Lung (tissue), 12 donors: ENCODE data around the gene BICC1. TPM values are rescaled to one million over a fixed set of nuclear protein-coding genes. Genes with fewer than 3 reads are reported as not detected.

ENCODE experiments used
- ATAC-seq: fragments of 200-7000 bp; cut with Tn5 transposase; one replicate; pipeline ENCODE4 v1.9.1; 2020; ENCODE audit warnings: moderate number of reproducible peaks; ENCODE audit not compliant: insufficient read depth, low FRiP score
- DNase-seq, 3 donors: peaks; one replicate each; pipeline ENCODE4 v3.0.0-alpha.2; 2013 to 2017
- H3K27ac ChIP-seq, 2 donors: one replicate each; pipeline ENCODE4 v1.5.1; 2013; ENCODE audit warnings: mild to moderate bottlenecking in 2 of 2, moderate library complexity in 2 of 2, control low read depth in 1 of 2, inconsistent platforms in 1 of 2, low read depth in 1 of 2, low read length in 1 of 2
- H3K27me3 ChIP-seq, 3 donors: one replicate each; pipeline ENCODE4 v1.5.1; 2013; ENCODE audit warnings: low read length in 2 of 3; ENCODE audit not compliant: control insufficient read depth in 3 of 3, insufficient read depth in 3 of 3
- H3K36me3 ChIP-seq, 4 donors: one replicate each; pipeline ENCODE4 v1.5.1; 2013; ENCODE audit warnings: low read length in 4 of 4, mild to moderate bottlenecking in 1 of 4, moderate library complexity in 1 of 4; ENCODE audit not compliant: control insufficient read depth in 4 of 4, insufficient read depth in 4 of 4
- H3K4me1 ChIP-seq, 5 donors: one replicate each; pipeline ENCODE4 v1.5.1; 2013; ENCODE audit warnings: low read length in 5 of 5, mild to moderate bottlenecking in 2 of 5, moderate library complexity in 1 of 5; ENCODE audit not compliant: control insufficient read depth in 5 of 5, insufficient read depth in 5 of 5
- H3K4me3 ChIP-seq: one replicate; pipeline ENCODE4 v1.5.1; 2013; ENCODE audit warnings: mild to moderate bottlenecking, control low read depth, moderate library complexity
- H3K9ac ChIP-seq, 2 donors: one replicate each; pipeline ENCODE4 v1.5.1; 2013; ENCODE audit warnings: low read length in 2 of 2, control low read depth in 1 of 2; ENCODE audit not compliant: insufficient read depth in 1 of 2
- H3K9me3 ChIP-seq, 4 donors: one replicate each; pipeline ENCODE4 v1.5.1; 2013; ENCODE audit warnings: low read length in 3 of 4, mild to moderate bottlenecking in 1 of 4, moderate library complexity in 1 of 4; ENCODE audit not compliant: control insufficient read depth in 4 of 4, insufficient read depth in 3 of 4
- WGBS, 2 donors: extraction: QIAGEN DNeasy Blood & Tissue Kit; methylation state at CpG; one replicate each; pipeline ENCODE4 v1.1.7; 2013; 5-methylcytosine and 5-hydroxymethylcytosine counted together
- polyA plus RNA-seq, 2 donors: library from polyadenylated mRNA; stranded (reverse); fragments of 200-250 nt; gene quantifications; one replicate each; pipeline ENCODE4 v1.2.1, GENCODE V29; 2013
- total RNA-seq, 2 donors: library from RNA; depleted of rRNA in 1 of 2; stranded (reverse); fragments of >200 nt in 1 of 2; gene quantifications; one replicate each; pipeline ENCODE4 v1.2.1, GENCODE V29; 2014 to 2021
- TF ChIP-seq, protein P1 (sequence below): IDR thresholded peaks from 2 replicates; pipeline ENCODE4 v1.5.1; 2012; ENCODE audit warnings: mild to moderate bottlenecking; ENCODE audit errors: control extremely low read depth, extremely low read depth
- donor health status: control.
- donor health status: control.
- donor health status: Bipolar disorder and iron deficiency.
- donor health status: healthy.
- donor health status: DM: yes; HTN: yes; CAD: no.

BICC1 gene
- total and polyA plus RNA-seq, 4 donors, result 2.3 to 43.1 (median 5.9) TPM

GRCh38 chr10:58608826-58609531 lies 96.3 kb downstream of the BICC1 start:
- H3K9me3 ChIP-seq, result no peaks in the 10 kb centered on the region
- WGBS, 2 donors, result 81 to 88% methylated on average over 1 of the region's 1 CpG
- DNase-seq, result no peak
- H3K4me3 ChIP-seq, result no peak overlapping the region
- no peaks in the 10 kb centered on the region for H3K27me3 ChIP-seq
- no peaks in the 10 kb centered on the region for H3K36me3 ChIP-seq
- TF ChIP-seq, protein P1, sequence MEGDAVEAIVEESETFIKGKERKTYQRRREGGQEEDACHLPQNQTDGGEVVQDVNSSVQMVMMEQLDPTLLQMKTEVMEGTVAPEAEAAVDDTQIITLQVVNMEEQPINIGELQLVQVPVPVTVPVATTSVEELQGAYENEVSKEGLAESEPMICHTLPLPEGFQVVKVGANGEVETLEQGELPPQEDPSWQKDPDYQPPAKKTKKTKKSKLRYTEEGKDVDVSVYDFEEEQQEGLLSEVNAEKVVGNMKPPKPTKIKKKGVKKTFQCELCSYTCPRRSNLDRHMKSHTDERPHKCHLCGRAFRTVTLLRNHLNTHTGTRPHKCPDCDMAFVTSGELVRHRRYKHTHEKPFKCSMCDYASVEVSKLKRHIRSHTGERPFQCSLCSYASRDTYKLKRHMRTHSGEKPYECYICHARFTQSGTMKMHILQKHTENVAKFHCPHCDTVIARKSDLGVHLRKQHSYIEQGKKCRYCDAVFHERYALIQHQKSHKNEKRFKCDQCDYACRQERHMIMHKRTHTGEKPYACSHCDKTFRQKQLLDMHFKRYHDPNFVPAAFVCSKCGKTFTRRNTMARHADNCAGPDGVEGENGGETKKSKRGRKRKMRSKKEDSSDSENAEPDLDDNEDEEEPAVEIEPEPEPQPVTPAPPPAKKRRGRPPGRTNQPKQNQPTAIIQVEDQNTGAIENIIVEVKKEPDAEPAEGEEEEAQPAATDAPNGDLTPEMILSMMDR, result no peak
- no peak for ATAC-seq
- H3K4me1 ChIP-seq, result peaks cover 0 to 16% (median 0%) of the 10 kb centered on the region in 5 donors
- no peak overlapping the region for H3K27ac ChIP-seq
- H3K9ac ChIP-seq, result no peak overlapping the region

DNA sequence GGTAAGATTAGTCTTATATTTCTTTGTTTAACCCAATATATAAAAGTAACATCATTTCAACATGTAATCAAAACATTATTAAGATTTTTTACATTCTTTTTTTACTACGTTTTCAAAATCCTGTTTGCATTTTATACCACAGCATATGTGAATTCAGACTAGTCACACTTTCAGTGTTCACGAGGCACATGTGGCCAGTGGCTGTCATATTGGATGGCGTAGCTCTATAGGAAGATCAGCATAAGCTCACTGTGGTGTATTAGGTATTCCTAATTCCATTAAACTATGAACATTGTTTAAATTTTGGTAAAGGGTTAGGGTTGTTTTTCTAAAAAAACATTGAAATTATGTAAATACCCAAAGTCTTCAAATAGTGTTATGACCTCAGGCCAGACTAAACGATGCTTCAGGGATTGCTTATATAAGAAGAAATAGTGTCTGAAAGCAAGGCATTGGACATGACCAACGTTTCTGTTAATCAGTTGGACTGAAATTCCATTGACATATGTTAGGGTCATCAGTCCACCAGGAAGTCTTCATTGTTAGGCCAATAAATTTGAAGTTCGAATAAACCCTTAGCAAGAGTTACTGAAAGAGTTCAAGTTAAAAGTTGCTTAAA lies 97.0 kb downstream of the BICC1 start:
- WGBS, 2 donors, result 71 to 83% methylated on average over 6 of the region's 6 CpGs
- H3K27ac ChIP-seq, result no peak overlapping the region
- TF ChIP-seq, protein P1, result no peak

DNA sequence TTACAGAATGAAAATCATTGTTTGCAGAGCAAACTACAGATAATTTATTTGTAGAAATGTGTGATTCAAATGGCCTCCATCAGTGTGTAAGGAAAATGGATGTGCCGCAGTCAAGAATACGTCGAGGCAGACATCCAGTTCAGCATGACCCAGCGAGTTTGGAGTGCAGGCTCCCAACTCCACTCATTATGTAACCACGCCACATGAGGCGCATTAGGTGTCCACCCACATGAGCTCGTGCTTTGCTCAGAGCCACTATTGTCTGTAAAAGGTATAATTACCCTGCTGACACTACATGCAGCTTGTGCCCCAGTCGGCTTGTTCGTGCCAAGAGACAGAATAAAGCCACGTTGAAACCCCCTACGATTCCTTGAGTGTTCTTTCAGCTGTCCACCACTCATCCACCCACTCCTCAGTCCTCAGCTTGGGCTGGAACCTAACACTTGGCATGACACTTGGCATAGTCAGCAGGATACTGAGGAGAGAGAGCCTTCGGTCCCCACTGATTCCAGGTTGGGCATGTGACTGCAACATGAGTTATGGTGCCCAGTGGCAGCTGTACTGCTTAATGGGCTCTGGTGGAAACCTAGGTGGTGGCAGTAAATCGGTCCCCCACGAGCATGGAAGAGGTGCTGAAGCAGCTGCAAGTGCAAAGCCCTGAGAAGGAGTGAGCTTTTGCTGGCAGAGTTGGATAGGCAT lies 102.7 kb downstream of the BICC1 start:
- Histone ChIP-seq H3K27ac (no peak overlapping the region), H3K9ac (no peak overlapping the region), H3K4me1 (peaks cover 0 to 4% (median 0%) of the 10 kb centered on the region in 5 donors), H3K27me3 (no peaks in the 10 kb centered on the region), H3K36me3 (peaks cover 0 to 7% (median 2%) of the 10 kb centered on the region in 4 donors), H3K9me3 (peaks cover 0 to 3% (median 0%) of the 10 kb centered on the region in 4 donors), H3K4me3 (no peak overlapping the region)
- TF ChIP-seq, protein P1, result no peak
- DNase-seq (no peak), ATAC-seq (no peak)
- WGBS, 2 donors, result 75 to 83% methylated on average over 14 of the region's 14 CpGs

More for the DNA sequence above, 97.0 kb downstream of the BICC1 start:
- no peak overlapping the region for H3K4me3 ChIP-seq
- no peaks in the 10 kb centered on the region for H3K27me3 ChIP-seq
- no peaks in the 10 kb centered on the region for H3K9me3 ChIP-seq
- H3K4me1 ChIP-seq, result peaks cover 0 to 20% (median 0%) of the 10 kb centered on the region in 5 donors
- no peak overlapping the region for H3K9ac ChIP-seq
- H3K36me3 ChIP-seq, result no peaks in the 10 kb centered on the region
- no peak for ATAC-seq
- DNase-seq, result no peak
